ENCODE data around the gene PTGR3. TPM values are rescaled to one million over a fixed set of nuclear protein-coding genes. Genes with fewer than 3 reads are reported as not detected.

The PTGR3 gene
- total RNA-seq, 1 donor from 2014 or later, result 8.9 TPM

- H3K36me3 Mint-ChIP-seq (ENCODE audit: low read depth), result no peaks in the 10 kb centered on the region
These were observed 46.0 kb downstream of the PTGR3 start for GRCh38 chr18:75162978-75163377.

GRCh38 chr18:75162467-75162866 is 46.5 kb downstream of the PTGR3 start:
- DNase-seq (ENCODE audit: low spot score), result no peak
- TF ChIP-seq, protein P1, sequence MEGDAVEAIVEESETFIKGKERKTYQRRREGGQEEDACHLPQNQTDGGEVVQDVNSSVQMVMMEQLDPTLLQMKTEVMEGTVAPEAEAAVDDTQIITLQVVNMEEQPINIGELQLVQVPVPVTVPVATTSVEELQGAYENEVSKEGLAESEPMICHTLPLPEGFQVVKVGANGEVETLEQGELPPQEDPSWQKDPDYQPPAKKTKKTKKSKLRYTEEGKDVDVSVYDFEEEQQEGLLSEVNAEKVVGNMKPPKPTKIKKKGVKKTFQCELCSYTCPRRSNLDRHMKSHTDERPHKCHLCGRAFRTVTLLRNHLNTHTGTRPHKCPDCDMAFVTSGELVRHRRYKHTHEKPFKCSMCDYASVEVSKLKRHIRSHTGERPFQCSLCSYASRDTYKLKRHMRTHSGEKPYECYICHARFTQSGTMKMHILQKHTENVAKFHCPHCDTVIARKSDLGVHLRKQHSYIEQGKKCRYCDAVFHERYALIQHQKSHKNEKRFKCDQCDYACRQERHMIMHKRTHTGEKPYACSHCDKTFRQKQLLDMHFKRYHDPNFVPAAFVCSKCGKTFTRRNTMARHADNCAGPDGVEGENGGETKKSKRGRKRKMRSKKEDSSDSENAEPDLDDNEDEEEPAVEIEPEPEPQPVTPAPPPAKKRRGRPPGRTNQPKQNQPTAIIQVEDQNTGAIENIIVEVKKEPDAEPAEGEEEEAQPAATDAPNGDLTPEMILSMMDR (IDR thresholded peaks at IDR 0.05), result no peak
- Mint-ChIP-seq H3K27ac (ENCODE audit: unreplicated experiment) (no peak overlapping the region), H3K9me3 (ENCODE audit: low read depth) (no peaks in the 10 kb centered on the region), H3K4me1 (ENCODE audit: low read depth) (peaks cover 4% of the 10 kb centered on the region), H3K27me3 (ENCODE audit: low read depth) (peaks cover 14% of the 10 kb centered on the region), H3K36me3 (ENCODE audit: low read depth) (no peaks in the 10 kb centered on the region), H3K4me3 (ENCODE audit: unreplicated experiment) (no peak overlapping the region)

More at GRCh38 chr18:75162978-75163377, 46.0 kb downstream of the PTGR3 start:
- DNase-seq (ENCODE audit: low spot score), result no peak
- TF ChIP-seq, protein P1 (IDR thresholded peaks at IDR 0.05), result no peak
- no peak overlapping the region for H3K4me3 Mint-ChIP-seq (ENCODE audit: unreplicated experiment)
- H3K4me1 Mint-ChIP-seq (ENCODE audit: low read depth), result peaks cover 4% of the 10 kb centered on the region
- no peak overlapping the region for H3K27ac Mint-ChIP-seq (ENCODE audit: unreplicated experiment)
- H3K9me3 Mint-ChIP-seq (ENCODE audit: low read depth), result no peaks in the 10 kb centered on the region
- peaks cover 14% of the 10 kb centered on the region for H3K27me3 Mint-ChIP-seq (ENCODE audit: low read depth)

- Mint-ChIP-seq H3K4me1 (ENCODE audit: low read depth) (peaks cover 4% of the 10 kb centered on the region), H3K9me3 (ENCODE audit: low read depth) (no peaks in the 10 kb centered on the region), H3K27me3 (ENCODE audit: low read depth) (peaks cover 14% of the 10 kb centered on the region), H3K27ac (ENCODE audit: unreplicated experiment) (no peak overlapping the region), H3K4me3 (ENCODE audit: unreplicated experiment) (no peak overlapping the region), H3K36me3 (ENCODE audit: low read depth) (no peaks in the 10 kb centered on the region)
- TF ChIP-seq, protein P1 (IDR thresholded peaks at IDR 0.05), result no peak
- no peak for DNase-seq (ENCODE audit: low spot score)
These were observed 47.5 kb downstream of the PTGR3 start for GRCh38 chr18:75161256-75162028.

- Mint-ChIP-seq H3K36me3 (ENCODE audit: low read depth) (no peaks in the 10 kb centered on the region), H3K4me3 (ENCODE audit: unreplicated experiment) (no peak overlapping the region)
- no peak for DNase-seq (ENCODE audit: low spot score)
These were observed 48.6 kb downstream of the PTGR3 start for GRCh38 chr18:75160364-75160763.

GRCh38 chr18:75159646-75160356 is 49.1 kb downstream of the PTGR3 start:
- DNase-seq (ENCODE audit: low spot score), result no peak
- H3K27me3 Mint-ChIP-seq (ENCODE audit: low read depth), result peaks cover 14% of the 10 kb centered on the region
- TF ChIP-seq, protein P1 (IDR thresholded peaks at IDR 0.05), result no peak
- no peak overlapping the region for H3K27ac Mint-ChIP-seq (ENCODE audit: unreplicated experiment)
- no peak overlapping the region for H3K4me3 Mint-ChIP-seq (ENCODE audit: unreplicated experiment)
- H3K9me3 Mint-ChIP-seq (ENCODE audit: low read depth), result peaks cover 4% of the 10 kb centered on the region
- peaks cover 4% of the 10 kb centered on the region for H3K4me1 Mint-ChIP-seq (ENCODE audit: low read depth)
- H3K36me3 Mint-ChIP-seq (ENCODE audit: low read depth), result peaks cover 2% of the 10 kb centered on the region

More at GRCh38 chr18:75160364-75160763, 48.6 kb downstream of the PTGR3 start:
- TF ChIP-seq, protein P1 (IDR thresholded peaks at IDR 0.05), result no peak
- peaks cover 4% of the 10 kb centered on the region for H3K4me1 Mint-ChIP-seq (ENCODE audit: low read depth)
- H3K27me3 Mint-ChIP-seq (ENCODE audit: low read depth), result peaks cover 14% of the 10 kb centered on the region
- H3K27ac Mint-ChIP-seq (ENCODE audit: unreplicated experiment), result no peak overlapping the region
- H3K9me3 Mint-ChIP-seq (ENCODE audit: low read depth), result no peaks in the 10 kb centered on the region

Data from chondrocyte (in vitro differentiated cells).